HG02623 (cell line): ENCODE results near the gene XPA.
"Not testable (repeated sequence)": the region's sequence is repeated elsewhere in the genome, so short reads cannot be mapped to it uniquely, and the experiment has no call there.

Experiments used
- ATAC-seq: cut with Tn5 transposase; IDR thresholded peaks from one replicate; pipeline ENCODE4 v1.9.1; 2021; ENCODE audit warnings: moderate library complexity; ENCODE audit not compliant: unreplicated experiment

Gene XPA

DNA sequence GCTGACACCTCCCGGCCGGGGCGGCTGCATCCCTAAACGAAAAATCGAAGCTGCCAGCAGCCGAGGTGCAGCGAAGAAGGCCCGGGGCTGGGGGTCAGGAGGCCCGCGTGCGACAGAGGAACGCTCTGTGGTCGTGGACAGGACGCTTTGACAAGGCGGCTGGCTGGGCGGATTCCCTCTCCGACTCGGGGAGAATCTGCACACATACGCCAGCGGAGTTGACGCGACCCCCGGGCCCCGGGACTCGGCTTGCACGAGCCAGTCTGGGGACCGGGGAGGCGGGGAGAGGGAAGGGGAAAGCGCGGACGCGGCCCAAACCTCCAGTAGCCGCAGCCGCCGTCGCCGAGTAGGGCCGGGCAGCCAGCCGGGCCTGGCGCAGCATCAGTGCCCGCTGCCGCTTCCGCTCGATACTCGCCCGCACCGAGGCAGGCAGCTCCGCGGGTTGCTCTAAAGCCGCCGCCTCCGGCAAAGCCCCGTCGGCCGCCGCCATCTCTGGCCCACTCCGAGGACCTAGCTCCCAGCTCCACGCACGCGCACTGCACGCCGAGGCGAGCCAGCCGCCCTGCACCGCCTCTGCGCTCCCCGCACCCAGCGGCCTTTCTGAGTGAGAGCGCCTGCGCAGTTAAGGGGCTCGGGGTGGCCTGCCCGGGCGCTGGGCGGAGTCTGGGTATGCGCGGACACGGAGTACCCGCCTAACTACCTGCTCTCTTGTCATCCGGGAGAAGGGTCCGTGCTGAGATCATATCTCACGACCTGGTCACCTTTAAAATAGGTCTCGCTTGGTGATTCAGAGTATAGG lies at the start of gene XPA:
TSS of gene XPA (minus strand) at position 538 of the 799 bp plus-strand sequence. CDS start at position 490, 48 bp downstream.
- ATAC-seq, result peak; percentile 85

DNA sequence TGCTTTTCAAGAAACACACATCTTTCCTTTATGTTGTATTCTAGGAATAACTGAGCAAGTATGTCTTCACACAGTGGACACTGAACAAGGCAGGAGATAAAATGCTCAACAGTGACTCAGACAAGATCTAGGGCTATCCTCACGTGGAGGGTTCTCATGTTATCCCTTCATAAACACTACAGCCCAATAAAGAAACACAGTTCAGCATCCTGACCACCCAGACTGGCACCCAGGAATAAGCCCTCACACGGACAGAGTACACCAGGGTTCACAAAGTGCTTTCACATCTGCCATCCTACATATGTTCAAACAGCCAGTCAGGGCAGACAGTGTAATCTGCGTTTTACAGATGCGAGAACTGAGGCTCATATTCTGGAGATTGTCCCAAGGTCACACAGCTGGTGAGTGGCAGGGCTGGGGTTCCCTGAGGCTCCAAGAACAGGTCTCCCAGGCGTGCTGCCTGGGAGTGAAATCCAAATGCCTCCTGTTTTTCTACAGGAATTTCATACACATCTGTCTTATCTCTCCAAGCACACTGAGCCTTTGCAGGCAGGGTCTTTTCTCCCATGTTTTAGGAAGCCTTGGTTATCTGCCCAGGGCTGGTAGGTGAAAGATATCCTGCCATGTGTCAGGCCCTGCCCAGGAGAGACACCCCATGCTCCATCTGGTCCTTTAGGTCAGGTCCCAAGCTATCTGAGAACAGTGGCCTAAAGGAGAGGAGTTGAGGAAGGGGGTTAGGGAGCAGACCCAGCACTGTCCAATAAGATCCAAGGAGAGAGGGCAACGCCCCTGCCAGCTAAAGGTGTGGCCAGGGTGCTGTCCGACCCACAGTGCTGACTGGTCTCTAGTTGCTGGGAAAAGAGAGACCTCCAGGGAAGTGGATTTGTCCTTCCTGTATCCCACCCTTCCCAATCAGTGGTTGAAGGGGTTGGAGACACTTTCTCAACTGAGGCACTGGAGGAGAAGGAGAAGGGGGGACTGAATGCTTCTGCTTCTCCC lies 47.9 kb upstream of the XPA start:
- ATAC-seq, result no peak

DNA sequence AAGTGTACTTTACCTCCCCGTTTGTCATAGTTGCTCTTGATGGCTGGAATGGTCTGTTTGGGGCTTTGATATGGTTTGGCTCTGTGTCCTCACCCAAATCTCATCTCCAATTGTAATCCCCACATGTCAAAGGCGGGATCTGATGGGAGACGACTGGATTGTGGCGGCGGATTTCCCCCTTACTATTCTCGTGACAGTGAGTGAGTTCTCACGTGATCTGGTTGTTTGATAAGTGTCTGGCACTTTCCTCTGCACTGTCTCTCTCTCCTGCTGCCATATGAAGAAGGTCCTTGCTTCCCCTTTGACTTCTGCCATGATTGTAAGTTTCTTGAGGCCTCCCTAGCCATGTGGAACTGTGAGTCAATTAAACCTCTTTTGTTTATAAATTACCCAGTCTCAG lies 46.9 kb upstream of the XPA start:
- not testable (repeated sequence) for ATAC-seq

DNA sequence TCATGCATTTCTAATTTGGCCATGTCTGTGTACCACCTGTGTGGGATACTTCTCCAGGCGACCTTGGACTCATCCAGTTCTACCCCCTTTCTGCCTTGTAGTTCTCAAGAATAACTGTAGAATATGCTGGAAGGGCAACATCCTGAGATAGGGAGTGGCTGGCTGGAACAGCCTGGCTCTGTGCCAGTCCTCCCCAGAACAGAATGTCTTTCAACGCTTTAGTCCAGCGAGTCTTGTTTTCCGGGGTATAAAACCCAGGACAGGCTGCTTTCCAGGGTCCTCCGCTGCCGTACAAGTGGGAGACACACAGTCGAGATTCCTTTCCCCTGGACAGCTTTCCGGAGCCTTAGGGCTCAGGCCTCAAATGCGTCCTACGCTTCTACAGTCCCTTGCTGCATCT lies 45.4 kb upstream of the XPA start:
- ATAC-seq, result no peak

DNA sequence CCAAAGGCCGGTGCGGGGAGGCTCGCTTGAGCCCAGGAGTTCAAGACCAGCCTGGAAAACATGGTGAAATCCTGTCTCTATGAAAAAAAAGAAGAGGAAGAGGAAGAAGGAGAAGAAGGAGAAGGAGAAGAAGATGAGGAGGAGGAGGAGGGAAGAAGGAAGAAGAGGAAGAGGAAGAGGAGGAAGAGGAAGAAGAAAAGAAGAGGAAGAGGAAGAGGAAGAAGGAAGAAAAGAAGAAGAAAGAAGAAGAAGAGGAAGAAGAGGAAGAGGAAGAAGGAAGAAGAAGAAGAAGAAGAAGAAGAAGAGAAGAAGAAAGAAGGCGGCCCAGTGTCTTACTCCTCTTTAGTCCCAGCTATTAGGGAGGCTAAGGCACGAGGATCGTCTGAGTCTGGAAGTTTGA lies 44.8 kb upstream of the XPA start:
- no peak for ATAC-seq

DNA sequence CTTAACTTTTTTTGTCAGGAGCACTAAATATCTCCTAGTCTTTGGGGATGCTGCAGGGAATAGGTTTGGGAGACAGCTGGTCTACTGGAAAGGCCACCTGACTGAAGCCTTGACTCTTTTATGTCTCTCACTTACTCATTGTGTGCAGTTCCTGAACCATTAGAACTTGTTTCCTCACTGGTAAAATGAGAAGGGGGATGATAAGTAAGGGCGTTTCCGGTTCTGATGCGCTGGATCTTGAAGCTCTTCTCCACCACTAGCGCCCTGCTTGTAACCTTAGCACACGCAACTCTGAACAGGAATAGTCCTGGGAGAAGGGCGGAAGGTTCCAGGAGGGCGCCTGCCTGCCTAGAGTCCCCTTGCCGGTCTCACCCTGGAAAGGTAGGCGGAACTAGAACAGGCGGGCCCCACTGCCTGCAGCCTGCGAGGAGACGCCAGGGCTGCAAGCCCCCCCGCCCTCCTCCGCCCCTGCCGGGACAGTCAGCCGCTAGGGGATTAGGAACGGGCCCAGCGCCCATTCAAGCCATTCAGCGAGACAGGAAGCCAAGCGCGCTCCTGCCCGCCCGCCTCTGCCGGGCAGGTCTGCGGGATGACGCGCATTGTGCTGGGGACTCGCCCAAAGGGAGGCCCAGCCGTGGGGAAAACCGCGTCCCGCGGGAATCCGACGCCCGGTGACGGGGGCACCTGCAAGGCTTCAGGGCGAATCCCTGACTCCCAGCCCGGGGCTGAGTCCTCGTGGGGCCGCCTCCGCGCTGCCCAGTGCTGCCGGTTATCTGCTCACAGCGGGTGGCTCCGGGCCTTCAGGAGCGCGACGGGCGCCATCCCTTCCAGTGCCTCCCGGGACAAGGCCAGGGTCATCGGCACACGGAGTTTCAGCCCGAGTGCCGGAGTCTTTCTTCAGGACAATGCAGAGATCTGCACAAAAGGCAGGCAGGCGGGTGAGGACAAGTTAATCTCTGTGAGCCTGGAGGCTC lies 44.0 kb upstream of the XPA start:
- no peak for ATAC-seq

DNA sequence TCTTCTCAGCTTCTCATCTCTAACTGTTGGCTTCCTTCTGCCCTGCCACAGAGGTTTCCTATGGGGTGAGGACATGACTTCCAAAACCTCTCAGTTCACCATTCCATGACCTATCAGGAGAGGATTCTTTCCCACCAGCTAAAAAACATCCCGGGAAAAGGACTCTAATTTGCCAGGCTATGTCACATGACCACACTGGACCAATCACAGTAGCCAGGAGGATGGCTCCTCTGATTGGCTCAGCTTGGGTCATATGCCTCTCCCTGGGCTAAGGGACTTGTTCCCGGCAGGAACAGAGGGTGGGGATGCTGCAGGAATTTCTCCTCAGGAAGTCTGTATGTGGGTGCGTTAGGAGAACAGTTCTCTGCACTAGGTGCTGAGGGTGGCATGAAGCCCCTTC lies 40.3 kb upstream of the XPA start:
- ATAC-seq, result no peak

DNA sequence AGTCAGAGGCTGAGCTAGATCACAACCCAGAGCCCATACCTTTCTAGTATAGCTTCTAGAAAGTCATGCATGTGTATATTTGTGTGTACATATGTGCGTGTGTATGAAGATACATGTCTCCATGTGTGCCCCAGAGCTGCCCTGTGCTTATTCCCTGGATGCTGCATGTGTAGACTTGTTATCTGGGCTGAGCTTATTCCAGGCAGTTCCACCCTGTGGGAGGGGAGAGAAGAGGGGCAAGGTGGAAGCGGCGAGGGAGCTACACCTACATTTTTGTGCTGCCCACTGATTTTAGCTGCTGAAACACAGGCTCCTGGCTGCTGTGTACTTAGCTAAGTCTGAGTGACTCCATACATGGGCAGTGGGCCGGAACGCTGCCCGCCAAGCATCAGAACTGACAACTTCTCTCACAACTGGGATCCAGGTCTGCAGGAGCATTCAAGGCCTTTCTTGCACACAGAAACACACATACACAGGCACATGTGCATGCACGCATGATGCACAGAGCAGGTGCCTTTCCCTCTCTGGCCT lies 38.0 kb upstream of the XPA start:
- no peak for ATAC-seq

DNA sequence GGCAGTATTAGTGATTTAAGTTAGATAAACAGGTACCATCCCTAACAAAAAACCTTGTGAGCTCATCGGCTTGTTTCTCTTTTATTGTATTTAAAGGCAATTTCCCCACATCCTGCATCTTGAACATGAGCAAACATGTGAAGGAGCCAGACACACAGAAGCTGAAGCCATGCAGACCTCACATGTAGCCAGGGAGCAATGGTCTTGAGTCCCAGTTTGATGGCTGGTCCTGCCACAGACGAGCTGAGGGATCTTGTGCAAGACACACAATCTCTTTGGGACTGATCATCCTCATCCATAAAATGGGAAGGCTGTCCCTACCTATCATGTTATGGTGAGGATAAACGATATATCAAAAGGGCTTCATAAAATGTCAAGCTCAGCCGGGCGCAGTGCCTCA lies 29.6 kb upstream of the XPA start:
- no peak for ATAC-seq

DNA sequence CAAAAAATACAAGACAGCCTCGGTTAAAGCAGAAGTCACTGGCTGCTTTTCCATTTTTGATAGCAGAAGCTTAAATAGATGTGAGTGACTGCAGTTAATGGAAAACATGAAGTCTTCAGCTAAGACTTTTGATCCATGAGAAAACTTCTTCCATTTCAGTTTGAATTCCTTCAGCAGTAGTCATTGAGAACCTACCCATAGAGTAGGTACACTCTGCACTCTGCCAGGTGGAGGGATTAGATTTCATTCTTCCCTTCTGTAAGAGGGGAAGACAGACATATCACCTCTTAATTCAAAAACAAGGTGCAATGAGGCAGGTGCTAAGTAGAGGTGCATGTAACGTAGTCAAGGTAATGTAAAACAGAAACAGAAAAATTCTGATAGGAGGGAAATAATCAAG lies 26.7 kb upstream of the XPA start:
- no peak for ATAC-seq

DNA sequence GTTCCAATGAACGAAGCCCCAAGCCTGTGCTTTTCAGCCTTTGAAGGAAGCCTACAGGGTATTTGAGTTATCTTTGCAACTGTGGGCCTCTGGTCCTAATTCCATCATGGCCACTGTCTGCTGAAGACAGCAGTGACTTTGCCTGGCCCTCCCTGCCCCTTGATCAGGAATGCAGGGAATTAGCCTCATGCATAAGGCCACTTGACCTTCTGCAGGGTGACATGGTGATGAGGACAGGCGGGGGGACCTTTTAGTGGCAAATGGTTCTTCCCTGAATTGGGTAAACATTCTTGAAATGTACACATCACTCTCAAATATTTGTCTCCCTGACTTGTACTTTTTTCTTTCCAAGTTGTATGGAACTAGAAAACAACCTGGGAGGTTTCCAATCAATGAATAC lies 25.2 kb upstream of the XPA start:
- ATAC-seq, result no peak

DNA sequence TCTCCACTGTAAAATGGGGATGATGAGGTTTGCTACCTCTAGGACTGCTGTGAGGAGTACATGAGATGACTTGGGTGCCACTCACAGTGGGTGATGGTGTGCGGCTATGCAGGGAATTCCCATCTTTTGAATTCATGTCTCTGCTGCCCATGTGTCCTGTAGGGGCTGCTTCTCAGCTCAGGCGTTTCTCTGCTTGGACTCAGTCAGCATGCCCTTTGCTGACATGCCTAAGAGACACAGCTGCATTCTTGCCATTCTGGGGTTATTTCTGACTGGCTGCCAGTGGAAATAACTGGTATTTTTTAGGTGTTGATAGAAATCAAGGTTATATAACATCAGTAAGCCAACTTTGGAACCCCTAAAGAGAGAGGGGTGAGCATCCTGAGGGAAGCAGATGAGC lies 24.3 kb upstream of the XPA start:
- ATAC-seq, result no peak

DNA sequence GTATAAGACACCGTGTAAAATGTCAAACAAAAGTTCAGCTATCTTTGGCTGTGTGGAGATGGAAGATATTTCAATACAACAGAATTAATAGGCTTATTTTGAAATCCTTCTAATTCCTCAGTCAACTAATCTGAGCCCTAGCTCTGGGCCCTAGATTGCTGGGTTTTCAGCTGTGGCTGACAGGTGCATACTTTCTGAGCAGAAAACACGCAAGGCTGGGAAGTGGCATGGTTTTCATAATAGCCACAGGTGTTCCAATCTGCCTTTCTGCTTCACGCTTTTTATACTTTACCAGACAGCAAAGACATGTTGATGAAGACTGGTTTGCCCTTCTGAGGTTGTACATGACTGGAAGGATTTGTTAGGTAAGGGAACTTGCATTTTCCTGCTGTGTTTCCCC lies 20.7 kb upstream of the XPA start:
- ATAC-seq, result no peak

DNA sequence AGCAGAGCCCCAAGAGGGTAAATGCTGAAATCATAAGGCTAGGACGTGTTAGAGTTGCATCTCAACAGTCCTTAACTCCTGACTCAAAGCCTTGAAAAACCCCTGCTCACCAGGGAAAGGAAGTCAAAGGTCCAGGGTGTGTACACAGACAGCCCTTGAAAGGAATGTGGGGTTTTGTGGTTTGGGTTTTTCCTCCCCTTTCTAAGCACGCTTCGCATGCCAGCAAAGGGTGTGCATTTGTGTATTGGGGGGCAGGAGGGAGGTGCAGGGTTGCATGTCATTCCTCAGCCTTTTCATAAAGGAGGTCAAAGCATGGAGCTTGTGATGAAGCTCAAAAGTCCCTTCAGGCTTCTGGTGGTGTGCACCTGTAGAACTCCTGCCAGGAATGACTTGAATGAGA lies 17.3 kb upstream of the XPA start:
- ATAC-seq, result no peak

DNA sequence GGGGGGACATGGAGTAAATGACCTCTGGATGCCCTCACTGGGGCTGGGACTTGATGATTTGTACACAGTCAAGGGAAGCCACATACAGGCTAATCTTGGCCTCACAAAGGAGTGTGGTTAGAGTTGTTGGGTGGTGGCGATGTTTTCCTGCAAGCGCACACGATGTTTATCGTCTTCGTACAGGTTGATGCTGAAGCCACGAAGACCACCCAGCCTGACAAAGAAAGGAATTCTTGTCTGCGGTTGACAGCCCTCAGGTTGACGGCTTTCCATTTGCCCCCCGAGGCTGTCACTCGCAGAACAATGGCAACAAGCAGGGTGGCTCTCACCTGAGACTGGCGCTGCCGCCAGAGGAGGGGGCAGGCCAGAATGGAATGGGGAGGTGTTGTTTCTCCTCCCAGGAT lies 14.1 kb upstream of the XPA start:
- ATAC-seq, result no peak

DNA sequence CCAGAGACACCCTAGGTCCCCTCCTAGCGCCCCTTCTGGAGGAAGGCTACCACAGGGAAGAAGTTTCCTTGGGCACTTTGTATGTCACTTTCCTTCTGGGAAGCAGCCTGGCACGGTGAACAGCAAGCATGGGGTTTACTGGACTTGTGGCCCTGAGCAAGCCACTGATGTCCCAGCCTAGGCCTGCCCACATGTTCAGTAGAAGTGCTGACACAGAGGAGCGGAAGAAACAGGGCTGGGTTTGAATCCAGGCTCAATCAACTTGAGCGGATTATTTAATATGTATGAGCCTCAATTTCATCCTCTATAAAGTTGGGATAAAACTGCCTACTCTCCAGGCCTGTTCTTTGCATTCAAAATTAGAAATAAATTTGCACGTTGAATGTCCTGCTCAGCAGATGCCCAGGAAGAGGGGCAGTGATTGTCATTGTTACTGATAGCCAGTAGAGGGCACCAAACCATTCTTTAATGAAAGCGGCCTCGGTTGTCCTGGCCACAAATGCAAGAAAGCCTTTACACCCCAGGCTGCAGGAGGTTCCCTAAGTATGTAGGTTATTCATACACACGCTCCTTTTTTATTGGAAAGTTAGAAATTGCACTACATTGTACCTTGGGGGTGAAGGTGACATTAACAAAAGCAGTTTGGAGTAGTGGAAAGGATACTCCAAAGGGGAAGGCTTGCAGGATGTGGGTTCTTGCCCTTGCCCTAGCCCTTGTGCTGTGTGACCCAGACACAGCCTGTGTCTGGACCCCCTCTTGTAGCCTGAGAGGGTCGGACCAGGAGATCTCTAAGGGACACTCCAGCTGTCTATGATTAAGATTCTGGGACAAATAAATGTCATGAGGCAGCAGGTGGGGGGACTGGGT lies 13.4 kb upstream of the XPA start:
- peak; percentile 63 for ATAC-seq

DNA sequence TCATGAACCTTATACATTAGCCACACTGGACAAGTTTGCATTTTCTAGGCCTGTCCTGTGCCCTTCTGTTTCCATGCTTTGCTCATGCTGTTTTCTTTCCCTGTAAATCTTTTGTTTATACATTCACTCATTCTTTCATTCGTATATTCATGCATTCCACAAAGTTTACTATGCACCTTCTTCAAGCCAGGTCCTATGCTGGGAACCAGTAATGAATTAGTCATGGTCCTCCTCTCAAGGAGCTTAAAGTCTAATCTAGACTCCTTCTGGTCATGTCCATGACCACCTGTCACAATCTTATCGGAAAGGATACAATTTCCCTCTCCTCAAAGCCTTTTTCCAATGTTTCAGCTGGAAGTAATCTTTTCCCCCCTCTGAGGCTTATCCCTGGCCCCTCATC lies 9.1 kb upstream of the XPA start:
- no peak for ATAC-seq

DNA sequence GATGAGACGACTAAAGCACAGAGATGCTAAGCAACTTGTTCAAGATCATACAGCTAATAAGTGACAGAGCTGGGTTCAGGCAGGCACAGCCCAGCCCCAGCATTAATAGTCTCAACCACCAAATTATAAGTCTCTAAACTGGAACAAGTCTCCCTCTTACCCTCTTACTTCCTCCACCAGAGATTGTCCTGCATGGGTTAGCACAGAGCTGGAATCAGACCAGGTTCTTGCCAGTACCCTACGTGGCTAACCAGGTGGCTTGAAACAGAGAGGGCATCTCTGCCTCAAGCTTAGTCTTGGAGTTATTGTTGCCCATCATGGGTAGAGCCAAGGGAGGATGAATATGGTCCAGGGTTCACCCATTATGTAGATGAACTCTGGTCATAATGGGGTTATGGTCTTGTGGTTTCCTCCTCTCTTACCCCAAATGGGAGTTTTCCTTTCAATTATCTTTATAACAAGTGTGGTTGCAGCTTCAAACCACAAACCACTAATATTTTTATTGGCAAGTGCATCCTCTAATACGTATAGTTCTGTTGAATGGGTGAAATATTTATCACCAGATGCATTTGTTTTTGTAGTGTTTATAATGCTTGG lies 8.3 kb upstream of the XPA start:
- no peak for ATAC-seq

DNA sequence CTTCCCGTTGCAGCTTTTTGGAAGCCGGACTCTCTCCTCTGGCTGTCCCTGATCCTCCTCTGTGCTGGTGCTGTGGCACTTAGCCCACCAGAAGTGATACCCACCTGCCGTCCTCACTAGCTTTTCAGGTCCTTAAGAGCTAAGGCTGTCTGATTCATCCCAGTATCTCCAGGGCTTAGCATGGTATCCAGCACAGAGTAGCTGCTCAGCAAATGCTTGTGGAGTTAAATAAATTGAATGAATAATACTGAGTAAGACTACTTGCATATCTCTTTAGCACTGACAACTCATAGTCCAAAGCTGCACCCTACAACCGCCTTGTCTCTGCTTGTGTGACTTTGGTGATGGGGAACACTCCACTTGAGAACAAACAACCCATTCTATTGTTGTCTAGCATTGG lies 7.7 kb upstream of the XPA start:
- no peak for ATAC-seq
